HG03469 (cell line): ENCODE data around the gene SGK2.
"Not testable (repeated sequence)": the region's sequence is repeated elsewhere in the genome, so short reads cannot be mapped to it uniquely, and the experiment has no call there.

Experiments
- ATAC-seq: cut with Tn5 transposase; IDR thresholded peaks from one replicate; pipeline ENCODE4 v1.9.1; 2021; ENCODE audit warnings: mild to moderate bottlenecking, moderate library complexity, moderate number of reproducible peaks; ENCODE audit not compliant: unreplicated experiment

The SGK2 gene

GRCh38 chr20:43588526-43588925 is 29.7 kb downstream of the SGK2 start:
- ATAC-seq, result not testable (repeated sequence)

DNA sequence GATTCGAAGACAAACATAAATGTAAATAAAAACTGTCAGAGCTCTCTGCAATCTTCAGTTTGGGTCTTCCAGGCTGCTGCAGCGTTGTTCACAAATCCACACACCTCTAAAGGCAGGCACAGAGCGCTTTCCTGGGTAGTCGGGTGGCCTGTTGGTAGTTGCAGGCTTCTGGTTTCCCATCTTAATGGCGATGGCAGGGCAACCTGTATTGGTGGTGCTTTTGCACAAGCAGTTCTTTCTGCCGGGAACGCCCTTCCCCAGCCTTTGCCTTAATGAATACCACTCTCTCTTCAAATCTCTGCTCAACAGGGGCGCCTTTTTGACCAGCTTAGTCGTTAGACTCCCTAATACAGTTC is 31.2 kb downstream of the SGK2 start:
- ATAC-seq, result no peak

GRCh38 chr20:43590392-43591303 is 31.8 kb downstream of the SGK2 start, which contains the start of gene IFT52:
IFT52 (plus strand) TSS chr20:43590937; CDS start chr20:43594699, 3,762 bp downstream.
- peak; percentile 99 for ATAC-seq

GRCh38 chr20:43601960-43602359 is 43.1 kb downstream of the SGK2 start:
- not testable (repeated sequence) for ATAC-seq

DNA sequence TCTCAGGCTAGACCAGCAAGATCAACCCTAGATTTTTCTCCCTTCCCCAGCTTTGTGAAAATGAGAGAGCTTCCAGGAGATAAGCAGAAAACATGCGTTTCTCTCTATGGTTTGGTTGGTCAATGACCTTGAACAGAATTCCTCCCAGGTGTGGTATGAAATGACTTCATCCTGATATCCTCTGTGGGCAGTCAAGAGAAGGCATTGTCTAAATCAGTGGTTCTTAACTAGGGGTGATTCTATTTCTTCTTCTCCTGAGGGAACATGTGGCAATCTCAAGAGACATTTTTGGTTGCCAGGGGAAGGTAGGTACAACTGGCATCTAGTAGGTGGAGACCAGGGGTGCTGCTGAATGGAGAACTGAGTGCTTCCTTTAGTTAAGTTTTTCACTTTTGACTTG is 44.3 kb downstream of the SGK2 start:
- no peak for ATAC-seq

- no peak for ATAC-seq
Observed at GRCh38 chr20:43605715-43606114, 46.9 kb downstream of the SGK2 start.

- not testable (repeated sequence) for ATAC-seq
Observed at GRCh38 chr20:43607278-43607677, 48.5 kb downstream of the SGK2 start.

DNA sequence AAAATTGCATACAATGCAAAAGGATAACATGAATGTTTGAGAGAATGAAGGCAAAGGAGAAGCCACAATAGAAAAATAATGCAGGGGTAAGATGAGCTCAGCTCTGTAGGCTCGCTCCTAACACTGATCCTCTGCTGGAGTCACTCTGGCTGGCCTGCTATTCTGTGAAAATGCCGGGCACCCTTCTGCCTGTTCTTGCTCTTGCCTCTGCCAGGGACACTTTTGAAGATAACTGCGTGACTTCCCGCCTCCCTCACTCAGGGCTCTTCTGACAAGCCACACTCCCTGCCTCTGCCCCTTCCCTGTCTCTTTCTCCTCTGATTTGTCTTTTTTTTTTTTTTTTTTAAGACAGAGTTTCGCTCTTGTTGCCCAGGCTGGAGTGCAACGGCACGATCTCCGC is 72.8 kb downstream of the SGK2 start:
- ATAC-seq, result no peak
